Measurements from ENCODE around the gene NECAB2.

DNA sequence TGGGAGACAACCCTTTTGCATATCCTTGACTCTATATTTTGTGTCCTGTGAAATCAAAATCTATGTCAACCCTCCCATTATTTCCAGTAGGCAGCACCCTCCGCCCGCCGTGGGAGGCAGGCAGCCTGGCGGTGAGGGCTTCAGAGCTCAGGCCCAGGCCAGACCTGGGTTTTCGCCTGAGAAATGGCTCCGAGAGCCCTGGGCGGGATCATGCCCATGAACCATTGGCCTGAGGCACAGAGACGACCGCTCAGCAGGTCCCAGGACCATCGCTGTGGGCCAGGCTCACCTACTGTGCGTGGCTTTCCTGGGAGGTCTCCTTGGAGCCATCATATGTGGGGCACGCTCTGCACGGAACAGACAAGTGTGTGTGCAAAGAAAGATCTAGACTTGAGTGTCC is 80.8 kb downstream of the NECAB2 start:
- TF ChIP-seq, protein P1, sequence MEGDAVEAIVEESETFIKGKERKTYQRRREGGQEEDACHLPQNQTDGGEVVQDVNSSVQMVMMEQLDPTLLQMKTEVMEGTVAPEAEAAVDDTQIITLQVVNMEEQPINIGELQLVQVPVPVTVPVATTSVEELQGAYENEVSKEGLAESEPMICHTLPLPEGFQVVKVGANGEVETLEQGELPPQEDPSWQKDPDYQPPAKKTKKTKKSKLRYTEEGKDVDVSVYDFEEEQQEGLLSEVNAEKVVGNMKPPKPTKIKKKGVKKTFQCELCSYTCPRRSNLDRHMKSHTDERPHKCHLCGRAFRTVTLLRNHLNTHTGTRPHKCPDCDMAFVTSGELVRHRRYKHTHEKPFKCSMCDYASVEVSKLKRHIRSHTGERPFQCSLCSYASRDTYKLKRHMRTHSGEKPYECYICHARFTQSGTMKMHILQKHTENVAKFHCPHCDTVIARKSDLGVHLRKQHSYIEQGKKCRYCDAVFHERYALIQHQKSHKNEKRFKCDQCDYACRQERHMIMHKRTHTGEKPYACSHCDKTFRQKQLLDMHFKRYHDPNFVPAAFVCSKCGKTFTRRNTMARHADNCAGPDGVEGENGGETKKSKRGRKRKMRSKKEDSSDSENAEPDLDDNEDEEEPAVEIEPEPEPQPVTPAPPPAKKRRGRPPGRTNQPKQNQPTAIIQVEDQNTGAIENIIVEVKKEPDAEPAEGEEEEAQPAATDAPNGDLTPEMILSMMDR (IDR thresholded peaks at IDR 0.05; ENCODE audit: borderline replicate concordance, extremely low read depth, low read length, poor library complexity, severe bottlenecking) = no peak
- no peak for TF ChIP-seq EZH2 (IDR thresholded peaks at IDR 0.05; ENCODE audit: borderline replicate concordance, low read depth, low read length, severe bottlenecking)
